COLO829 (cell line): Measurements from ENCODE around the gene SETD2.
"Not testable (repeated sequence)": the region's sequence is repeated elsewhere in the genome, so short reads cannot be mapped to it uniquely, and the experiment has no call there.

ENCODE experiments used
- DNase-seq: peaks from one replicate; pipeline ENCODE4 v3.0.0; 2012; ENCODE audit warnings: low spot score

Gene SETD2, protein sequence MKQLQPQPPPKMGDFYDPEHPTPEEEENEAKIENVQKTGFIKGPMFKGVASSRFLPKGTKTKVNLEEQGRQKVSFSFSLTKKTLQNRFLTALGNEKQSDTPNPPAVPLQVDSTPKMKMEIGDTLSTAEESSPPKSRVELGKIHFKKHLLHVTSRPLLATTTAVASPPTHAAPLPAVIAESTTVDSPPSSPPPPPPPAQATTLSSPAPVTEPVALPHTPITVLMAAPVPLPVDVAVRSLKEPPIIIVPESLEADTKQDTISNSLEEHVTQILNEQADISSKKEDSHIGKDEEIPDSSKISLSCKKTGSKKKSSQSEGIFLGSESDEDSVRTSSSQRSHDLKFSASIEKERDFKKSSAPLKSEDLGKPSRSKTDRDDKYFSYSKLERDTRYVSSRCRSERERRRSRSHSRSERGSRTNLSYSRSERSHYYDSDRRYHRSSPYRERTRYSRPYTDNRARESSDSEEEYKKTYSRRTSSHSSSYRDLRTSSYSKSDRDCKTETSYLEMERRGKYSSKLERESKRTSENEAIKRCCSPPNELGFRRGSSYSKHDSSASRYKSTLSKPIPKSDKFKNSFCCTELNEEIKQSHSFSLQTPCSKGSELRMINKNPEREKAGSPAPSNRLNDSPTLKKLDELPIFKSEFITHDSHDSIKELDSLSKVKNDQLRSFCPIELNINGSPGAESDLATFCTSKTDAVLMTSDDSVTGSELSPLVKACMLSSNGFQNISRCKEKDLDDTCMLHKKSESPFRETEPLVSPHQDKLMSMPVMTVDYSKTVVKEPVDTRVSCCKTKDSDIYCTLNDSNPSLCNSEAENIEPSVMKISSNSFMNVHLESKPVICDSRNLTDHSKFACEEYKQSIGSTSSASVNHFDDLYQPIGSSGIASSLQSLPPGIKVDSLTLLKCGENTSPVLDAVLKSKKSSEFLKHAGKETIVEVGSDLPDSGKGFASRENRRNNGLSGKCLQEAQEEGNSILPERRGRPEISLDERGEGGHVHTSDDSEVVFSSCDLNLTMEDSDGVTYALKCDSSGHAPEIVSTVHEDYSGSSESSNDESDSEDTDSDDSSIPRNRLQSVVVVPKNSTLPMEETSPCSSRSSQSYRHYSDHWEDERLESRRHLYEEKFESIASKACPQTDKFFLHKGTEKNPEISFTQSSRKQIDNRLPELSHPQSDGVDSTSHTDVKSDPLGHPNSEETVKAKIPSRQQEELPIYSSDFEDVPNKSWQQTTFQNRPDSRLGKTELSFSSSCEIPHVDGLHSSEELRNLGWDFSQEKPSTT (N-terminal part only)

GRCh38 chr3:47164007-47164881 is at the start of gene SETD2:
SETD2 (minus strand) TSS chr3:47164113; CDS start chr3:47163924, 189 bp downstream.
- peak; percentile 84 for DNase-seq

- no peak for DNase-seq
These were observed 47.0 kb upstream of the SETD2 start for GRCh38 chr3:47210863-47211405.

DNA sequence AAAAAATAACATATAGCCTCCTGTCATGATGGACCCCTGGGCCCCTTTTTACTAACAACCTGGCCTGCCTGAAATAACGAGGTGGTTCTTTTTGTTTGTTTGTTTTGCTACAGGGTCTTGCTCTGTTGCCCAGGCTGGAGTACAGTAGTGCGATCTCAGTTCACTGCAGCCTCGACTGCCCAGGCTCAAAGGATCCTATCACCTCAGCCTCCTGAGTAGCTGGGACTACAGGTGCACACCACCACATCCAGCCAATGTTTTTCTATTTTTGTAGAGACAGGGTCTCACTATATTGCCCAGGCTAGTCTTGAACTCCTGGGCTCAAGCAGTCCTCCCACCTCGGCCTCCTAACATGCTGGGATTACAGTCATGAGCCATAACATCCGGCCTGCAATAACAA is 42.1 kb upstream of the SETD2 start:
- DNase-seq = not testable (repeated sequence)

DNA sequence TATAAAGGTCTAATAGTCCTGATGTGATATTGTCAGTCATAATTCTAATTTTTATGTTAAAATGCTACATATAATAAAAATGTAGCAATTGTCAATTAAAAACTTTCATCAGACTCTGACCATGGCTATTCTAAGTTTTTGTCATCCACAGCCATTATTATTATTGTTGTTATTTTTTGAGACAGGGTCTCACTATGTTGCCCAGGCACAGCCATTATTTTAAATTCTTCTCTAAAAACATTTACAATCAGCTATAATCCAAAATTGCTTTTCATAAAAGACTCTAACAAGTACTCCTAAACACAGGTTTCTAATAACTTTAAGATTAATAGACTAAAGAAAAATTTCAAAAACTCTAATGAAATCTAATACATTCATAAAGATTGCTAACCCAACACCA is 41.0 kb upstream of the SETD2 start:
- DNase-seq = no peak

- no peak for DNase-seq
These were observed 38.6 kb upstream of the SETD2 start for GRCh38 chr3:47202542-47202941.

- DNase-seq = no peak
These were observed 33.4 kb upstream of the SETD2 start for GRCh38 chr3:47197287-47197686.

DNA sequence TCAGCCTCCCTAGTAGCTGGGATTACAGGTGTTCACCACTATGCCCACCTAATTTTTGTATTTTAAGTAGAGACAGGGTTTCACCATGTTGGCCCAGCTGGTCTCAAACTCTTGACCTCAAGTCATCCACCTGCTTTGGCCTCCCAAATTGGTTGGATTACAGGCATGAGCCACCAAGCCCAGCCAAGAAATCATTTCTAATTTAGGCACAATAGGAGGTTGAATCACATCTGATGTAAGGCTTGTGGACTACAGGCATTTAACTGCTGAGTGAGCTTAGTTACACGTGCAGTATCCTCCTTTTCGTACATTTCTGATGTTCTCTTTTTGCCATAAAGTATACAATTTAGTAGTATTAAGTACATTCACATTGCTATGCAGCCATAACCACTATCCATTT is 31.1 kb upstream of the SETD2 start:
- no peak for DNase-seq

- no peak for DNase-seq
These were observed 30.3 kb upstream of the SETD2 start for GRCh38 chr3:47193871-47194859.

DNA sequence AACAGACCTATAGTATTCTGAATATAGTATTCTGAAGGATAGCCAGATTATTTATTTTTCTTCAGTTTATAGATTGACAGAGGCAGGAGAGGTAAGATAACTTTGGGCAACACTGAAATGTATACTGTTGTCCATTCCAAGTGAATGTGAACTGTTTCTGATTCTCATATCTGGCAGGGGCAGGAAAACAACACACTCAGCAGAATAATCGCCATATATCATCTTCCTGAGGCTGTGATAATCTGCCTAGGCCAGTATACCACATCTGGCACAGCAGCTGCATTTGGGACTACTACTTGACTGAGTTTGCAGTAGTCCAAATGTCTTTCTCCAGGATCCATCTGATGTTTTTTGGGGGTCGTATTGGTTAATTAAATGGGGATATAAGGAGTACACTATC is 22.4 kb upstream of the SETD2 start:
- no peak for DNase-seq

DNA sequence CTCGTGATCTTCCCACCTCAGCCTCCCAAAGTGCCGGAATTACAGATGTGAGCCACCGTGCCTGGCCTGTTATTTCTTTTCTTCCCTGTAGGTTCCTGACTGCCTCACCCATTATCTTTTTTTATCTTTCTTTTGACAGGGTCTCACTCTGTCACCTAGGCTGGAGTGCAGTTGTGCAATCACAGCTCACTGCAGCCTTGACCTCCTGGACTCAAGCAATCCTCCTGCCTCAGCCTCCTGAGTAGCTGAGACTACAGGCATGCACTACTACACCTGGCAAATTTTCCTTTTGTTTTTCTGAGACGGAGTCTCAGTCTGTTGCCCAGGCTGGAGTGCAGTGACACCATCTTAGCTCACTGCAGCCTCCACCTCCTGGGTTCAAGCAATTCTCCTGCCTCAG is 17.8 kb upstream of the SETD2 start:
- DNase-seq = not testable (repeated sequence)

GRCh38 chr3:47180011-47180410 is 16.1 kb upstream of the SETD2 start:
- not testable (repeated sequence) for DNase-seq

DNA sequence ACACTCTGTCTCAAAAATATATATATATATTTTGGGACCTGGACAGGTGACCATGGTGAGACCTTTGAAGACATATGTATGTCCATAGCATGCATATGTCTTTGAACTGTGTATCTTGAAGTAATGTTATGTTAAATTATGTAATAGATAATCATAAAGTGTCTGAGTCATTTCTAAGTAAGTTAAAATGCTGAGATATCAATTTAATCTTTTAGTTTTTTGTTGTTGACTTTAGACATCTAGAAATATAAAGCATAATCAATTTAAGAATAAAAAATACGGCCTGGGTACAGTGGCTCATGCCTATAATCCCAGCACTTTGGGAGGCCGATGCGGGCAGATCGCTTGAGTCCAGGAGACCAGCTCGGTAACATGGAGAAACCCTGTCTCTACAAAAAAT is 12.7 kb upstream of the SETD2 start:
- DNase-seq = no peak

- DNase-seq = no peak
These were observed 525 bp downstream of the SETD2 start for GRCh38 chr3:47163169-47164006.

- no peak for DNase-seq
These were observed 1.2 kb downstream of the SETD2 start for GRCh38 chr3:47162697-47163168.

DNA sequence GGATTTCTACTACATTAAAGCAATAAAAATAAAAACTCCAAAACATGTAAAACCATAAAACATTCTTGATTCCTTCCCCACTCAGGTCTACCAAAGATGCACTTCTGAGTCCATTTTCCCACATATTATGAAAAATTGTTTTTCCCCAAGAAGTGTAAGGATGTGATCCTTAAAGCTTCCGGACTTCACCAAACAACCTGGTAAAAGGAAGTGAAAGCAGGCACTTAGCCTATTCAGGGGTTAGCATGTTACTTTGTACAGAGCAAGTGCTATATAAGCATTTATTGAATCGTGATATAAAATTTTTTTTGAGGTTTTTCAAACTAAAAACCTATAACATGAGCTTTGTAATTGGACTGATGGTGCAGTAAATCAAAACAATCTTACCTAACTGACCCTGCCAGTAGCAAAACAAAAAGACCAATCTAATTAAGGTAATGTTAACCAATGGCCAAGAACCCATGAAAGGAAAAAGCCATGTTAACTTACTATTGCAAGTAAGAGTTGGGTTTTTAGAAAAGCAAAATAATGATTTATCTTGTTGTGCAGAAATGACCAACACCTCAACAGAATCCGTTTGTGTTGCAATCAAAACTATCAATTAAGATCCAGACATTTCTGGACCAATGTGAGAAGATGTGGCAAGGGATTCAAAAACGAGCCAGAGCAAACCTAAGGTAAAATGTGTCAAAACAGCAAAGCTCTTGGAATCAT is 1.8 kb downstream of the SETD2 start:
- DNase-seq = no peak

- no peak for DNase-seq
These were observed 4.1 kb downstream of the SETD2 start for GRCh38 chr3:47159820-47160219.

- no peak for DNase-seq
These were observed 5.7 kb downstream of the SETD2 start for GRCh38 chr3:47158208-47158607.

DNA sequence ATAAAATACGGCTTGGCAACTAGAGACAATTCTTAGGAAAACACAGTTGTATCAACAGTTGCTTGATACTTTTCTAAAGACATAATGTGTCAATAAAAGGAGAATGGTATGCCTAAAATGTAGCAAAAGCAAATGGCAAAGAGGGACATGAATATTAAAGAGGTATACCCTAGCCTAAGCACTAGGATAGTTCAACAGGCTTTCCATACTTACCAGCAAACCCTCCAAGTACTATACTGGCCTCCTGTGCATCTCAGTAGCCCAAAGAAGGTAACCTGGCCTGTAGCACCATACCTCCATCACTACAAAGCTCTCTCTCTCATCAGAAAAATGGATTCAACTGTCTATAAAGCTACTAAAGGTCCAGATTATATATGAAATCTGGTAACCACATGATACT is 7.5 kb downstream of the SETD2 start:
- DNase-seq = no peak
